SU-DHL-6 (cell line): ENCODE data around the gene SHC2.

Experiments
- EZH2phosphoT487 ChIP-seq: fragments of 200-600 bp; sonication (generic), shearing (Covaris generic); conservative IDR thresholded peaks from 2 replicates; pipeline ENCODE4 v1.6.1; 2018; ENCODE audit warnings: mild to moderate bottlenecking, antibody characterized with exemption, low read length, moderate library complexity, mixed read lengths
- TF ChIP-seq, protein P1 (sequence below): fragments of 200-600 bp; sonication (generic); IDR thresholded peaks from one replicate; pipeline ENCODE4 v1.5.1; 2017; ENCODE audit warnings: antibody characterized with exemption, mild to moderate bottlenecking, low read length, moderate library complexity; ENCODE audit not compliant: insufficient read depth, poor library complexity, severe bottlenecking

DNA sequence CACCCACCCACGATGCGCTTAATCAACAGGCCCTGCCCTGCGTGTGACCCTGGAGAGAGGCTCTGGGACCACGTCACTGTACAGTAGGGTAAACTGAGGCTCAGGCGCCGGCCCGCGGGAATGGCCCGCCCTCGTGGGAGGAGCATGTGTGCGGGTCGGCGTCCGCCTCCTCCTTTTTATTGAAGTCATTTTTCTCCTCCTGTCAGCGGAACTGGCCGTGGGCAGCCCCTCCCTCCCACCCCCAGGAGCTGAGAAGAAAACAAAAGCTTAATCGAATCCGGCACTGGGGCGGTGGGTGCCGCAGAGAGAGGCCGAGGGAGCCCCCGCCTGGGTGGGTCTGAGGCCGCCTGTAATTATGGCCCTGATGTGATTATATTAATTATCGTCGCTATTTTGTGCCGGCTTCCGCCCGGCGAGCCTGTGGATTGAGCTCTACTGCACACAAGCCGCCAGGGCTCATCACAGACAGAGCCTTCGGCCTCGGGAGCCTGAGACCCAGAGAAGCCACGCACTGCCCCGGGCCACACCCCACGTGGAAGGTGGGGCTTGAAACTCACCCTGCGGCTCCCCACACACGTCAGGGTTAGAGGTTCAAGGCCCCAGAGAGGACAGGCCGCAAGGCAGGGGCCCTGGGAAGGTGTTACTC lies 58.8 kb downstream of the SHC2 start:
- TF ChIP-seq, protein P1, sequence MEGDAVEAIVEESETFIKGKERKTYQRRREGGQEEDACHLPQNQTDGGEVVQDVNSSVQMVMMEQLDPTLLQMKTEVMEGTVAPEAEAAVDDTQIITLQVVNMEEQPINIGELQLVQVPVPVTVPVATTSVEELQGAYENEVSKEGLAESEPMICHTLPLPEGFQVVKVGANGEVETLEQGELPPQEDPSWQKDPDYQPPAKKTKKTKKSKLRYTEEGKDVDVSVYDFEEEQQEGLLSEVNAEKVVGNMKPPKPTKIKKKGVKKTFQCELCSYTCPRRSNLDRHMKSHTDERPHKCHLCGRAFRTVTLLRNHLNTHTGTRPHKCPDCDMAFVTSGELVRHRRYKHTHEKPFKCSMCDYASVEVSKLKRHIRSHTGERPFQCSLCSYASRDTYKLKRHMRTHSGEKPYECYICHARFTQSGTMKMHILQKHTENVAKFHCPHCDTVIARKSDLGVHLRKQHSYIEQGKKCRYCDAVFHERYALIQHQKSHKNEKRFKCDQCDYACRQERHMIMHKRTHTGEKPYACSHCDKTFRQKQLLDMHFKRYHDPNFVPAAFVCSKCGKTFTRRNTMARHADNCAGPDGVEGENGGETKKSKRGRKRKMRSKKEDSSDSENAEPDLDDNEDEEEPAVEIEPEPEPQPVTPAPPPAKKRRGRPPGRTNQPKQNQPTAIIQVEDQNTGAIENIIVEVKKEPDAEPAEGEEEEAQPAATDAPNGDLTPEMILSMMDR = no peak
- TF ChIP-seq EZH2phosphoT487 = no peak
